H1 (cell line): ENCODE data around the gene PLEKHA3. TPM values are rescaled to one million over a fixed set of nuclear protein-coding genes. Genes with fewer than 3 reads are reported as not detected.

Source experiments
- CTCF ChIA-PET: fragments of 300-600 bp; sonication (Branson Sonifier 250); formaldehyde crosslinking; loops from one replicate; lab custom pipeline; 2021; ENCODE audit not compliant: partially characterized antibody; lab: Charles Lee
- POLR2A ChIA-PET: fragments of 300-600 bp; sonication (Branson Sonifier 250); formaldehyde crosslinking; loops from one replicate; lab custom pipeline; 2021; ENCODE audit warnings: inconsistent platforms; ENCODE audit not compliant: partially characterized antibody; lab: Charles Lee
- DNase-seq, 2 experiments: peaks; one replicate each; pipeline versions ENCODE4 v3.0.0 to v3.0.0-alpha.2; 2010 to 2022; ENCODE audit warnings: low spot score in 2 of 2, low read depth in 1 of 2, mixed read lengths in 1 of 2
- FAIRE-seq: peaks from 2 replicates; lab custom pipeline; 2011; peaks lifted over from hg19 to GRCh38; lab: Jason Lieb, UNC
- H2AFZ ChIP-seq: 2 replicates; pipeline ENCODE4 v1.8.1; 2012; ENCODE audit warnings: low read length, inconsistent platforms
- H2AK5ac ChIP-seq: 2 replicates; pipeline ENCODE4 v1.6.1; 2013; ENCODE audit warnings: low read depth, low read length
- H2BK120ac ChIP-seq: replicated peaks from 2 replicates; pipeline ENCODE3; 2013; ENCODE audit warnings: low read depth, low read length, inconsistent platforms
- H2BK12ac ChIP-seq: 2 replicates; pipeline ENCODE4 v1.6.1; 2013; ENCODE audit warnings: low read depth, low read length
- H2BK15ac ChIP-seq: 2 replicates; pipeline ENCODE4 v1.6.1; 2013; ENCODE audit warnings: low read length
- H2BK20ac ChIP-seq: 2 replicates; pipeline ENCODE4 v1.6.1; 2013; ENCODE audit warnings: low read length
- H2BK5ac ChIP-seq: 2 replicates; pipeline ENCODE4 v1.6.1; 2013; ENCODE audit warnings: low read depth, low read length
- H3K14ac ChIP-seq: 2 replicates; pipeline ENCODE4 v1.6.1; 2013; ENCODE audit warnings: inconsistent platforms; ENCODE audit not compliant: insufficient read length
- H3K18ac ChIP-seq: 2 replicates; pipeline ENCODE4 v1.6.1; 2013; ENCODE audit warnings: low read length; ENCODE audit errors: extremely low read depth
- H3K23ac ChIP-seq: 2 replicates; pipeline ENCODE4 v1.6.1; 2013; ENCODE audit warnings: inconsistent platforms; ENCODE audit not compliant: insufficient read length
- H3K23me2 ChIP-seq: 2 replicates; pipeline ENCODE4 v1.6.1; 2013; ENCODE audit warnings: low read depth, low read length
- H3K27ac ChIP-seq: 2 replicates; pipeline ENCODE4 v1.6.1; 2011; ENCODE audit warnings: low read depth, low read length, inconsistent platforms
- H3K27me3 ChIP-seq, 4 experiments: replicated peaks in 1 of 4; 1 replicate in 1 of 4; 2 replicates in 3 of 4; pipeline versions ENCODE4 v1.6.1 to v1.8.1; 2011 to 2013; ENCODE audit warnings: low read length in 3 of 4, mild to moderate bottlenecking in 3 of 4, inconsistent platforms in 2 of 4, mixed read lengths in 2 of 4, moderate library complexity in 1 of 4; ENCODE audit not compliant: control insufficient read depth in 3 of 4, insufficient read depth in 3 of 4; ENCODE audit errors: extremely low read depth in 1 of 4
- H3K36me3 ChIP-seq, 4 experiments: 2 replicates each; pipeline versions ENCODE4 v1.6.1 to v1.8.1; 2011 to 2013; ENCODE audit warnings: mild to moderate bottlenecking in 4 of 4, low read length in 3 of 4, moderate library complexity in 2 of 4, control low read depth in 1 of 4, inconsistent platforms in 1 of 4; ENCODE audit not compliant: insufficient read depth in 4 of 4, control insufficient read depth in 2 of 4
- H3K4ac ChIP-seq: replicated peaks from 2 replicates; pipeline ENCODE3; 2013; ENCODE audit warnings: low read length, low read depth, mixed read lengths, inconsistent platforms; ENCODE audit not compliant: insufficient read length
- H3K4me1 ChIP-seq, 4 experiments: replicated peaks in 1 of 4; 1 replicate in 1 of 4; 2 replicates in 3 of 4; pipeline versions ENCODE4 v1.6.1 to v1.8.1; 2011 to 2013; ENCODE audit warnings: low read length in 3 of 4, inconsistent platforms in 2 of 4, mixed read lengths in 1 of 4; ENCODE audit not compliant: insufficient read depth in 4 of 4, control insufficient read depth in 3 of 4
- H3K4me2 ChIP-seq, 2 experiments: 2 replicates each; pipeline versions ENCODE4 v1.6.1 to v1.8.1; 2011 to 2013; ENCODE audit warnings: low read depth in 2 of 2, low read length in 2 of 2, control low read depth in 1 of 2, inconsistent platforms in 1 of 2, mild to moderate bottlenecking in 1 of 2; ENCODE audit not compliant: insufficient read depth in 1 of 2
- H3K4me3 ChIP-seq, 4 experiments: fragments of 200-600, 300-600 bp in 1 of 4; sonication (generic), shearing (Covaris generic), sonication (Bioruptor Twin) in 1 of 4; 2 replicates each; pipeline versions ENCODE4 v1.5.1 to v1.8.1; 2011 to 2016; ENCODE audit warnings: low read length in 4 of 4, low read depth in 3 of 4, control low read depth in 2 of 4, inconsistent platforms in 2 of 4, mild to moderate bottlenecking in 2 of 4, mixed read lengths in 1 of 4, moderate library complexity in 1 of 4; ENCODE audit not compliant: insufficient read depth in 2 of 4; ENCODE audit errors: extremely low read depth in 1 of 4
- H3K56ac ChIP-seq: replicated peaks from 2 replicates; pipeline ENCODE3; 2013; ENCODE audit warnings: low read depth, mild to moderate bottlenecking, mixed read lengths, low read length, inconsistent platforms; ENCODE audit not compliant: insufficient read length
- H3K79me1 ChIP-seq: 2 replicates; pipeline ENCODE4 v1.6.1; 2013; ENCODE audit warnings: low read depth, low read length, control low read depth
- H3K79me2 ChIP-seq, 2 experiments: 2 replicates each; pipeline versions ENCODE4 v1.6.1 to v1.8.1; 2012 to 2013; ENCODE audit warnings: low read length in 2 of 2, mild to moderate bottlenecking in 2 of 2, inconsistent platforms in 1 of 2; ENCODE audit not compliant: insufficient read depth in 2 of 2, control insufficient read depth in 1 of 2
- H3K9ac ChIP-seq, 4 experiments: replicated peaks in 1 of 4; 1 replicate in 1 of 4; 2 replicates in 3 of 4; pipeline versions ENCODE4 v1.6.1 to v1.8.1; 2011 to 2013; ENCODE audit warnings: low read depth in 3 of 4, low read length in 3 of 4, control low read depth in 2 of 4, mild to moderate bottlenecking in 2 of 4, moderate library complexity in 2 of 4, inconsistent platforms in 1 of 4; ENCODE audit errors: extremely low read depth in 1 of 4
- H3K9me3 ChIP-seq, 2 experiments: 2 replicates each; pipeline versions ENCODE4 v1.6.1 to v1.8.1; 2012 to 2013; ENCODE audit warnings: mild to moderate bottlenecking in 2 of 2, moderate library complexity in 2 of 2, control low read depth in 1 of 2, inconsistent platforms in 1 of 2, low read depth in 1 of 2, low read length in 1 of 2, mixed read lengths in 1 of 2; ENCODE audit not compliant: insufficient read depth in 2 of 2
- H4K20me1 ChIP-seq, 2 experiments: replicated peaks in 1 of 2; 2 replicates each; pipeline versions ENCODE3 to v1.8.1; 2011 to 2013; ENCODE audit warnings: inconsistent platforms in 2 of 2, low read length in 2 of 2, mild to moderate bottlenecking in 1 of 2; ENCODE audit not compliant: insufficient read depth in 2 of 2, control insufficient read depth in 1 of 2
- H4K5ac ChIP-seq: 2 replicates; pipeline ENCODE4 v1.6.1; 2013; ENCODE audit warnings: low read length, low read depth, mixed read lengths, inconsistent platforms; ENCODE audit not compliant: insufficient read length
- H4K8ac ChIP-seq: 2 replicates; pipeline ENCODE4 v1.8.0; 2013; ENCODE audit warnings: mild to moderate bottlenecking, moderate library complexity, low read length, inconsistent platforms; ENCODE audit not compliant: insufficient read depth; ENCODE audit errors: extremely low read depth
- H4K91ac ChIP-seq: replicated peaks from 2 replicates; pipeline ENCODE3; 2013; ENCODE audit warnings: low read length, mixed read lengths, inconsistent platforms; ENCODE audit not compliant: insufficient read length
- BACH1 ChIP-seq: IDR thresholded peaks from 2 replicates; pipeline ENCODE4 v1.6.1; 2012; ENCODE audit warnings: low read length, improper control_type of control experiment
- GABPA ChIP-seq: IDR thresholded peaks from 2 replicates; pipeline ENCODE4 v1.6.1; 2011; ENCODE audit warnings: mild to moderate bottlenecking, low read length, moderate library complexity, borderline replicate concordance; ENCODE audit not compliant: insufficient read depth
- POU5F1 ChIP-seq: IDR thresholded peaks from 2 replicates; pipeline ENCODE4 v1.6.1; 2011; ENCODE audit warnings: low read depth, mild to moderate bottlenecking, low read length, moderate library complexity
- SIRT6 ChIP-seq: IDR thresholded peaks from one replicate; pipeline ENCODE4 v1.7.1; 2012; ENCODE audit warnings: low read length, inconsistent platforms
- SP4 ChIP-seq: IDR thresholded peaks from 2 replicates; pipeline ENCODE4 v1.6.1; 2012; ENCODE audit warnings: low read length, inconsistent platforms
- WGBS, 2 experiments: shearing (Covaris generic) in 1 of 2; methylation state at CpG; one replicate each; pipeline versions ENCODE4 v1.1.6 to v1.1.7; 2013 to 2015; ENCODE audit warnings: low lambda C conversion rate in 2 of 2, mixed read lengths in 2 of 2, inconsistent platforms in 1 of 2, low coverage in 1 of 2, missing lambda C conversion rate in 1 of 2; ENCODE audit not compliant: insufficient replicate concordance in 2 of 2, insufficient coverage in 1 of 2, insufficient read length in 1 of 2; ENCODE audit errors: extremely low coverage in 1 of 2, missing lambda C conversion rate in 1 of 2; 5-methylcytosine and 5-hydroxymethylcytosine counted together
- polyA plus RNA-seq, 7 experiments: library from polyadenylated mRNA; depleted of rRNA in 3 of 7; stranded (reverse) in 5 of 7; unstranded in 2 of 7; fragments of >200 nt in 5 of 7; fragments of 200-250 nt in 2 of 7; gene quantifications; 1 replicate in 5 of 7; 2 replicates in 1 of 7; 4 replicates in 1 of 7; pipeline versions ENCODE4 v1.2.1 to v1.2.3, GENCODE V29; 2011 to 2013; ENCODE audit warnings: missing spikeins in 2 of 7, mixed read lengths in 2 of 7
- total RNA-seq: library from RNA; stranded (reverse); fragmentation: NEBNext Ultra II Directional; extraction: Animal tissue kit (Norgen Biotek cat#: 25700); gene quantifications from 2 replicates; pipeline ENCODE4 v1.2.1, GENCODE V29; 2021

Gene PLEKHA3
- total and polyA plus RNA-seq, 2 of the 8 experiments (the other 6 are each of a cell fraction or from before 2014, with no cell fraction given) = 1.9 to 20.1 TPM

DNA sequence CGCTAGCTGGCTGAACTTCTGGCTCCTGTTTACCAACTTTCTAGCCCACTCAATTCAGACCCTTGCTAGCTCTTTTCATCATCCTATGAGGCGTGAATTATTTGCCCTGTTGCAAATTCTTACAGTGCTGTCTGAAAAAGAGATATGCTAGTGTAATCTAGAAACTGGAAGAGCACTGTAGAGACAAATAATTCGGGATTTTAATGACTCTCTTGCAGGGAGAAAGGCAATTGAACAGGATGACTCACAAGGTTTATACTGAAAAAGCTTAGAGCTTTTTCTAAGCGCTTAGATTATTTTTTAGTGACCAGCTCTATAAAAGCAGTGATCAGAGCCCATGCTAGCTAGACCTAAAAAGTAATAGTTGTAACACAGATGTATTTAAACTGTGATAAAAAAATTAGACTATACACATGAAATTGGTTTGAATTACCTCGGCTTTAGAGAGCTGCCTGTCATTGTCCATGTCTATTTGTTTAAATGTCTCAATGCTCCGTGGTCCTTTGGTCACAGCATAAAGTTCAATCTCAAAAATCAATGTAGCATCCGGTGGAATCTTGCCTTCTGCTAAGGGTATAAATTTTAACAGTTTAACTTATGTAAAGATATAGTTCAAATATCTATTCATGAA lies 10.9 kb upstream of the PLEKHA3 start:
- Histone ChIP-seq H2AK5ac (no peak overlapping the region), H3K4me3 (no peak overlapping the region), H3K9me3 (no peaks in the 10 kb centered on the region), H3K79me1 (no peaks in the 10 kb centered on the region), H3K56ac (no peak overlapping the region), H4K20me1 (no peaks in the 10 kb centered on the region), H3K18ac (no peak overlapping the region), H3K9ac (no peak overlapping the region), H2BK15ac (no peak overlapping the region), H3K14ac (no peak overlapping the region), H4K8ac (no peak overlapping the region), H3K4ac (no peak overlapping the region), H2BK12ac (no peak overlapping the region), H2BK120ac (no peak overlapping the region), H2AFZ (no peak overlapping the region), H3K4me1 (no peaks in the 10 kb centered on the region), H3K79me2 (no peaks in the 10 kb centered on the region), H2BK5ac (no peak overlapping the region), H3K23ac (no peak overlapping the region), H3K36me3 (no peaks in the 10 kb centered on the region), H3K23me2 (no peaks in the 10 kb centered on the region), H3K27me3 (no peaks in the 10 kb centered on the region), H4K91ac (no peak overlapping the region), H4K5ac (no peak overlapping the region), H3K27ac (no peak overlapping the region), H3K4me2 (no peak overlapping the region), H2BK20ac (no peak overlapping the region)
- POLR2A ChIA-PET = interaction anchor here (1.4 to 4.3 kb wide), 2 partner anchors 19 to 56 kb away, joined by 4 to 23 read pairs; partner anchors contain the start of genes PJVK and PRKRA
- CTCF ChIA-PET = interaction anchor here (1.0 to 1.5 kb wide), 2 partner anchors 10 to 13 kb away, joined by 3 read pairs; no protein-coding TSS in a partner anchor
- no peak for TF ChIP-seq POU5F1
- no peak for TF ChIP-seq GABPA
- no peak for TF ChIP-seq BACH1
- no peak for TF ChIP-seq SIRT6
- TF ChIP-seq SP4 = no peak
- FAIRE-seq (no peak), DNase-seq (no peak)
- WGBS, 2 experiments = 89% methylated on average over 7 of the region's 7 CpGs; no CpG with 5 or more reads in 1 of the 2 experiments
